Measurements from ENCODE around the gene JMY.

- TF ChIP-seq GATA2 (IDR thresholded peaks at IDR 0.05; ENCODE audit: low read depth, low read length) = no peak
- TF ChIP-seq GATA3 (IDR thresholded peaks at IDR 0.05; ENCODE audit: low read depth, low read length) = no peak
Measured at GRCh38 chr5:79349047-79349446, 113.1 kb downstream of the JMY start.
